GM19397 (cell line): ENCODE data around the gene EFCAB8.
"Not testable (repeated sequence)": the region's sequence is repeated elsewhere in the genome, so short reads cannot be mapped to it uniquely, and the experiment has no call there.

ENCODE experiments used
- ATAC-seq: cut with Tn5 transposase; IDR thresholded peaks from one replicate; pipeline ENCODE4 v1.9.1; 2021; ENCODE audit warnings: mild to moderate bottlenecking, moderate library complexity; ENCODE audit not compliant: unreplicated experiment

The EFCAB8 gene

GRCh38 chr20:32950539-32950938, 91.8 kb downstream of the EFCAB8 start:
- not testable (repeated sequence) for ATAC-seq

- no peak for ATAC-seq
These were observed 98.7 kb downstream of the EFCAB8 start for GRCh38 chr20:32957459-32957858.

GRCh38 chr20:32958574-32958973, 99.9 kb downstream of the EFCAB8 start:
- ATAC-seq, result no peak

- ATAC-seq, result no peak
These were observed 100.9 kb downstream of the EFCAB8 start for GRCh38 chr20:32959351-32960221.

- ATAC-seq, result no peak
These were observed 101.4 kb downstream of the EFCAB8 start for GRCh38 chr20:32960222-32960518.

- ATAC-seq, result no peak
These were observed 102.4 kb downstream of the EFCAB8 start for GRCh38 chr20:32960849-32961731.

- ATAC-seq, result no peak
These were observed 103.3 kb downstream of the EFCAB8 start for GRCh38 chr20:32962053-32962452.

- ATAC-seq, result not testable (repeated sequence)
These were observed 103.9 kb downstream of the EFCAB8 start for GRCh38 chr20:32962646-32963045.

- no peak for ATAC-seq
These were observed 104.5 kb downstream of the EFCAB8 start for GRCh38 chr20:32963176-32963575.

GRCh38 chr20:32964575-32964974, 105.9 kb downstream of the EFCAB8 start:
- ATAC-seq, result no peak

GRCh38 chr20:32965115-32965514, 106.4 kb downstream of the EFCAB8 start:
- no peak for ATAC-seq

GRCh38 chr20:32965581-32966373, 107.1 kb downstream of the EFCAB8 start:
- no peak for ATAC-seq

- ATAC-seq, result no peak
These were observed 107.7 kb downstream of the EFCAB8 start for GRCh38 chr20:32966382-32966781.

GRCh38 chr20:32966881-32967781, 108.4 kb downstream of the EFCAB8 start:
- ATAC-seq, result no peak

- ATAC-seq, result no peak
These were observed 109.3 kb downstream of the EFCAB8 start for GRCh38 chr20:32967961-32968457.

- ATAC-seq, result no peak
These were observed 109.9 kb downstream of the EFCAB8 start for GRCh38 chr20:32968478-32969241.

GRCh38 chr20:32969356-32970114, 110.8 kb downstream of the EFCAB8 start:
- no peak for ATAC-seq
